NCI-H1436 (cell line): ENCODE results near the gene PROSER1.
A peak's percentile ranks its signal among the peaks of the same experiment; 100 is the strongest.
"Not testable (repeated sequence)": the region's sequence is repeated elsewhere in the genome, so short reads cannot be mapped to it uniquely, and the experiment has no call there.

Source experiments
- DNase-seq: peaks from one replicate; lab custom pipeline; 2025; lab: John Stamatoyannopoulos, UW

Gene PROSER1

GRCh38 chr13:39037880-39038568 lies at the start of gene PROSER1, which contains the start of gene NHLRC3:
TSS of gene PROSER1 (minus strand) at chr13:39038089. CDS start at chr13:39037242, 847 bp downstream.
TSS of gene NHLRC3 (plus strand) at chr13:39038456. CDS start at chr13:39038640, 184 bp downstream.
- DNase-seq = peak; percentile 79

- not testable (repeated sequence) for DNase-seq
These were observed 48.5 kb upstream of the PROSER1 start for GRCh38 chr13:39086251-39086945.

GRCh38 chr13:39073983-39074382 lies 36.1 kb upstream of the PROSER1 start:
- DNase-seq = no peak

GRCh38 chr13:39072842-39073241 lies 35.0 kb upstream of the PROSER1 start:
- no peak for DNase-seq

GRCh38 chr13:39062004-39062403 lies 24.1 kb upstream of the PROSER1 start:
- DNase-seq = no peak

- DNase-seq = no peak
These were observed 20.2 kb upstream of the PROSER1 start for GRCh38 chr13:39058040-39058439.

- DNase-seq = no peak
These were observed 18.1 kb upstream of the PROSER1 start for GRCh38 chr13:39056018-39056417.

GRCh38 chr13:39054112-39054511 lies 16.2 kb upstream of the PROSER1 start:
- no peak for DNase-seq

GRCh38 chr13:39052944-39053343 lies 15.1 kb upstream of the PROSER1 start:
- no peak for DNase-seq

- peak; percentile 1 for DNase-seq
These were observed 13.3 kb upstream of the PROSER1 start for GRCh38 chr13:39051157-39051556.

- DNase-seq = no peak
These were observed 11.4 kb upstream of the PROSER1 start for GRCh38 chr13:39049274-39049673.

GRCh38 chr13:39048806-39049205 lies 10.9 kb upstream of the PROSER1 start:
- no peak for DNase-seq

- DNase-seq = no peak
These were observed 9.7 kb upstream of the PROSER1 start for GRCh38 chr13:39047560-39047959.

- no peak for DNase-seq
These were observed 6.6 kb upstream of the PROSER1 start for GRCh38 chr13:39044536-39044935.

GRCh38 chr13:39040206-39040605 lies 2.3 kb upstream of the PROSER1 start:
- DNase-seq = no peak

GRCh38 chr13:39039041-39039440 lies 1.2 kb upstream of the PROSER1 start:
- no peak for DNase-seq

- no peak for DNase-seq
These were observed 711 bp upstream of the PROSER1 start for GRCh38 chr13:39038569-39039030.

- DNase-seq = peak; percentile 32
These were observed 444 bp downstream of the PROSER1 start for GRCh38 chr13:39037410-39037879.

GRCh38 chr13:39036212-39036611 lies 1.7 kb downstream of the PROSER1 start:
- no peak for DNase-seq

GRCh38 chr13:39035799-39036198 lies 2.1 kb downstream of the PROSER1 start:
- no peak for DNase-seq

- no peak for DNase-seq
These were observed 2.7 kb downstream of the PROSER1 start for GRCh38 chr13:39035204-39035603.

GRCh38 chr13:39034085-39034484 lies 3.8 kb downstream of the PROSER1 start:
- no peak for DNase-seq

- no peak for DNase-seq
These were observed 5.7 kb downstream of the PROSER1 start for GRCh38 chr13:39032150-39032549.
